Endothelial cell (in vitro differentiated cells): ENCODE measurements around the gene UNC79. TPM values are rescaled to one million over a fixed set of nuclear protein-coding genes. Genes with fewer than 3 reads are reported as not detected.
"Not testable (repeated sequence)": the region's sequence is repeated elsewhere in the genome, so short reads cannot be mapped to it uniquely, and the experiment has no call there.

Source experiments
- DNase-seq: peaks from one replicate; pipeline ENCODE4 v3.0.0; 2021; ENCODE audit warnings: low spot score
- H3K27ac Mint-ChIP-seq: one replicate; pipeline ENCODE4 v1.8.0; 2021; ENCODE audit warnings: mixed read lengths, inconsistent platforms; ENCODE audit not compliant: unreplicated experiment
- H3K27me3 Mint-ChIP-seq: one replicate; pipeline ENCODE4 v1.8.0; 2021; ENCODE audit warnings: mild to moderate bottlenecking, moderate library complexity, mixed read lengths, inconsistent platforms; ENCODE audit not compliant: unreplicated experiment
- H3K36me3 Mint-ChIP-seq: one replicate; pipeline ENCODE4 v1.8.0; 2021; ENCODE audit warnings: mild to moderate bottlenecking, low read depth, mixed read lengths, inconsistent platforms; ENCODE audit not compliant: unreplicated experiment
- H3K4me1 Mint-ChIP-seq: one replicate; pipeline ENCODE4 v1.8.0; 2021; ENCODE audit warnings: mild to moderate bottlenecking, mixed read lengths, inconsistent platforms; ENCODE audit not compliant: unreplicated experiment
- H3K4me3 Mint-ChIP-seq: one replicate; pipeline ENCODE4 v1.8.0; 2021; ENCODE audit warnings: mild to moderate bottlenecking, mixed read lengths, inconsistent platforms; ENCODE audit not compliant: unreplicated experiment
- H3K9me3 Mint-ChIP-seq: one replicate; pipeline ENCODE4 v1.8.0; 2021; ENCODE audit warnings: mixed read lengths, inconsistent platforms; ENCODE audit not compliant: unreplicated experiment
- CTCF ChIP-seq: fragments of 200-600 bp; sonication (generic); IDR thresholded peaks from one replicate; pipeline ENCODE4 v1.5.0; 2021; ENCODE audit warnings: antibody characterized with exemption; ENCODE audit not compliant: unreplicated experiment
- long read RNA-seq: library from polyadenylated mRNA; unstranded; transcript quantifications from one replicate; pipeline ENCODE4 v2.0.0, GENCODE V29; 2020; ENCODE audit not compliant: unreplicated experiment
- total RNA-seq: library from RNA; stranded (reverse); fragmentation: NEBNext Ultra II Directional; extraction: Animal tissue kit (Norgen Biotek cat#: 25700); gene quantifications from one replicate; pipeline ENCODE4 v1.2.1, GENCODE V29; 2021; ENCODE audit not compliant: unreplicated experiment

UNC79 gene
- total RNA-seq, result 0.69 TPM
- long read RNA-seq, partial matches to known transcripts, result 1 of 3 reads
- long read RNA-seq, other reads (novel, unspliced or antisense), result 2 of 3 reads

- no peaks in the 10 kb centered on the region for H3K9me3 Mint-ChIP-seq
- H3K27me3 Mint-ChIP-seq, result peaks cover 3% of the 10 kb centered on the region
- H3K27ac Mint-ChIP-seq, result no peak within 1 kb of the TSS
- H3K4me3 Mint-ChIP-seq, result peak within 1 kb of the TSS; percentile 90
- H3K4me1 Mint-ChIP-seq, result peaks cover 3% of the 10 kb centered on the region
- DNase-seq, result peak; percentile 28
- no peaks in the 10 kb centered on the region for H3K36me3 Mint-ChIP-seq
- no peak for TF ChIP-seq CTCF
These were observed at the start of gene UNC79 for GRCh38 chr14:93430315-93431035. Gene UNC79 (plus strand): TSS chr14:93430939. CDS start chr14:93431030, 91 bp downstream.

- Mint-ChIP-seq H3K9me3 (no peaks in the 10 kb centered on the region), H3K4me3 (no peak overlapping the region), H3K36me3 (no peaks in the 10 kb centered on the region), H3K27ac (no peak overlapping the region), H3K27me3 (no peaks in the 10 kb centered on the region), H3K4me1 (no peaks in the 10 kb centered on the region)
- TF ChIP-seq CTCF, result no peak
- no peak for DNase-seq
These were observed 49.1 kb upstream of the UNC79 start for GRCh38 chr14:93381644-93382043.

GRCh38 chr14:93384256-93384655 lies 46.5 kb upstream of the UNC79 start:
- not testable (repeated sequence) for H3K27ac Mint-ChIP-seq, DNase-seq, H3K27me3 Mint-ChIP-seq, H3K4me3 Mint-ChIP-seq, H3K36me3 Mint-ChIP-seq, H3K4me1 Mint-ChIP-seq, H3K9me3 Mint-ChIP-seq

- no peak for TF ChIP-seq CTCF
- Mint-ChIP-seq H3K9me3 (no peaks in the 10 kb centered on the region), H3K4me3 (no peak overlapping the region), H3K27ac (no peak overlapping the region), H3K27me3 (no peaks in the 10 kb centered on the region), H3K4me1 (peaks cover 5% of the 10 kb centered on the region), H3K36me3 (no peaks in the 10 kb centered on the region)
- no peak for DNase-seq
These were observed 35.5 kb upstream of the UNC79 start for GRCh38 chr14:93395231-93395630.

GRCh38 chr14:93396456-93396855 lies 34.3 kb upstream of the UNC79 start:
- DNase-seq, result no peak
- no peak overlapping the region for H3K27ac Mint-ChIP-seq
- H3K27me3 Mint-ChIP-seq, result no peaks in the 10 kb centered on the region
- no peak for TF ChIP-seq CTCF
- H3K4me3 Mint-ChIP-seq, result no peak overlapping the region
- no peaks in the 10 kb centered on the region for H3K36me3 Mint-ChIP-seq
- peaks cover 5% of the 10 kb centered on the region for H3K4me1 Mint-ChIP-seq
- no peaks in the 10 kb centered on the region for H3K9me3 Mint-ChIP-seq
